Measurements from ENCODE around the gene MXRA7.

DNA sequence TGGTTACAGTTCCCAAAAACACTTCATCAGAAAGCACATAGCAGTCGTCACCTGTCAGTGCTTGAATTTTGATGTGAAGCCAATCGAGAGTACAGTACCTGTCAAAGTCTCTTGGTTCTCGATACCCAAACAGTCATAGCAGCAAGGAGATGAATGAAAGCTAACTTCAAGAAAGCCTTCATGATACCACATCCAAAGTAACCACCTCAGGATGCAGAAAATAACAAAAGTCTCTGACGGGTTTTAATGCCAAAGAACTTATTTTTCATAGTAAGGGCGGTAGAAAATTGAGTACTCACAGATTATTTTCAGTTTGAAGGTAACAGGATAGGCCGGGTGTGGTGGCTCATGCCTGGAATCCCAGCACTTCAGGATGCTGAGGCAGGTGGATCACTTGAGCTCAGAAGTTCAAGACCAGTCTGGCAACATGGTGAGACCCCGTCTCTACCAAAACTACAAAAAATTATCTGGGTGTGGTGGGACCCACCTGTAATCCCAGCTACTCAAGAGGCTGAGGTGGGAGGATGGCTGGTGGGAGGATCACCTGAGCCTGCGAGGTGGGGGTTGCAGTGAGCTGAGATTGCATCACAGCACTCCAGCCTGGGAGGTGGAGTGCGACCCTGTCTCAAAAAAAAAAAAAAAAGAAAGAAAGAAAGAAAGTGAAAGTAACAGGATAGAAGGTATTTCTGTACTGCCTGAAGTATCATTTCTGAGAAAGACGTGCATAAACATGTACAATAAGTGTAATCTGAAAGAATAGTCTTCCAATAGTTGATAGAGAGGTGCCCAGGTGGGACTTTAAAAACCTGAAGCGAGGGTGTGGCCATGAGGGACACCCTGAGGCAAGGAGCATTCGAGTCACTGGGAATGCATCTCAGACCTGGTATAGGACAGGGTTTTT lies 42.5 kb upstream of the MXRA7 start:
- no peak for TF ChIP-seq EZH2 (IDR thresholded peaks at IDR 0.05; ENCODE audit: borderline replicate concordance, insufficient read depth, low read depth, low read length, poor library complexity, severe bottlenecking)
- TF ChIP-seq, protein P1, sequence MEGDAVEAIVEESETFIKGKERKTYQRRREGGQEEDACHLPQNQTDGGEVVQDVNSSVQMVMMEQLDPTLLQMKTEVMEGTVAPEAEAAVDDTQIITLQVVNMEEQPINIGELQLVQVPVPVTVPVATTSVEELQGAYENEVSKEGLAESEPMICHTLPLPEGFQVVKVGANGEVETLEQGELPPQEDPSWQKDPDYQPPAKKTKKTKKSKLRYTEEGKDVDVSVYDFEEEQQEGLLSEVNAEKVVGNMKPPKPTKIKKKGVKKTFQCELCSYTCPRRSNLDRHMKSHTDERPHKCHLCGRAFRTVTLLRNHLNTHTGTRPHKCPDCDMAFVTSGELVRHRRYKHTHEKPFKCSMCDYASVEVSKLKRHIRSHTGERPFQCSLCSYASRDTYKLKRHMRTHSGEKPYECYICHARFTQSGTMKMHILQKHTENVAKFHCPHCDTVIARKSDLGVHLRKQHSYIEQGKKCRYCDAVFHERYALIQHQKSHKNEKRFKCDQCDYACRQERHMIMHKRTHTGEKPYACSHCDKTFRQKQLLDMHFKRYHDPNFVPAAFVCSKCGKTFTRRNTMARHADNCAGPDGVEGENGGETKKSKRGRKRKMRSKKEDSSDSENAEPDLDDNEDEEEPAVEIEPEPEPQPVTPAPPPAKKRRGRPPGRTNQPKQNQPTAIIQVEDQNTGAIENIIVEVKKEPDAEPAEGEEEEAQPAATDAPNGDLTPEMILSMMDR (IDR thresholded peaks at IDR 0.05): no peak

Data from B cell (primary cell).